ENCODE measurements around the gene PRPF19. TPM values are rescaled to one million over a fixed set of nuclear protein-coding genes. Genes with fewer than 3 reads are reported as not detected.

Gene PRPF19
- total and polyA plus RNA-seq, 9 of the 15 experiments (the other 6 are each of a cell fraction or from before 2014, with no cell fraction given), result 9.4 to 212 (median 73.2) TPM

DNA sequence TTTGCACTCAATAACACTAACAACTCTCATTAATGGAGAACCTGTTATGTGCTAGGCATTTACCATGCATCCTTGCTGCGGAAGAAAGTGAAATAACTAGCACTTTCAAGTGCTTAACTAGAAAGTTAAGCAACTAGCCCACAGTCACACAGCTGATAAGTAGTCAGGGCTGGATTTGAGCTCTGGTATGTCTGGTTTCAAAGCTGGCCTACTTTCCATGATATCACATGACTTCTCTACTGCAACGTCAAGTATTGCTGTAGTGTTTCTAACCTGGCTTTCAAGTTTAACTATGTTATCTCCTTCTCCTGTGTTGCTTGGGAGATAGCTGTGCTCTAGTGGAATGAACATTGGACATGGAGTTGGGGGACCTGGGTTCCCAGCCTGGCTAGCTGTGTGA, 33.5 kb upstream of the PRPF19 start (continued):
- TF ChIP-seq, protein P1, sequence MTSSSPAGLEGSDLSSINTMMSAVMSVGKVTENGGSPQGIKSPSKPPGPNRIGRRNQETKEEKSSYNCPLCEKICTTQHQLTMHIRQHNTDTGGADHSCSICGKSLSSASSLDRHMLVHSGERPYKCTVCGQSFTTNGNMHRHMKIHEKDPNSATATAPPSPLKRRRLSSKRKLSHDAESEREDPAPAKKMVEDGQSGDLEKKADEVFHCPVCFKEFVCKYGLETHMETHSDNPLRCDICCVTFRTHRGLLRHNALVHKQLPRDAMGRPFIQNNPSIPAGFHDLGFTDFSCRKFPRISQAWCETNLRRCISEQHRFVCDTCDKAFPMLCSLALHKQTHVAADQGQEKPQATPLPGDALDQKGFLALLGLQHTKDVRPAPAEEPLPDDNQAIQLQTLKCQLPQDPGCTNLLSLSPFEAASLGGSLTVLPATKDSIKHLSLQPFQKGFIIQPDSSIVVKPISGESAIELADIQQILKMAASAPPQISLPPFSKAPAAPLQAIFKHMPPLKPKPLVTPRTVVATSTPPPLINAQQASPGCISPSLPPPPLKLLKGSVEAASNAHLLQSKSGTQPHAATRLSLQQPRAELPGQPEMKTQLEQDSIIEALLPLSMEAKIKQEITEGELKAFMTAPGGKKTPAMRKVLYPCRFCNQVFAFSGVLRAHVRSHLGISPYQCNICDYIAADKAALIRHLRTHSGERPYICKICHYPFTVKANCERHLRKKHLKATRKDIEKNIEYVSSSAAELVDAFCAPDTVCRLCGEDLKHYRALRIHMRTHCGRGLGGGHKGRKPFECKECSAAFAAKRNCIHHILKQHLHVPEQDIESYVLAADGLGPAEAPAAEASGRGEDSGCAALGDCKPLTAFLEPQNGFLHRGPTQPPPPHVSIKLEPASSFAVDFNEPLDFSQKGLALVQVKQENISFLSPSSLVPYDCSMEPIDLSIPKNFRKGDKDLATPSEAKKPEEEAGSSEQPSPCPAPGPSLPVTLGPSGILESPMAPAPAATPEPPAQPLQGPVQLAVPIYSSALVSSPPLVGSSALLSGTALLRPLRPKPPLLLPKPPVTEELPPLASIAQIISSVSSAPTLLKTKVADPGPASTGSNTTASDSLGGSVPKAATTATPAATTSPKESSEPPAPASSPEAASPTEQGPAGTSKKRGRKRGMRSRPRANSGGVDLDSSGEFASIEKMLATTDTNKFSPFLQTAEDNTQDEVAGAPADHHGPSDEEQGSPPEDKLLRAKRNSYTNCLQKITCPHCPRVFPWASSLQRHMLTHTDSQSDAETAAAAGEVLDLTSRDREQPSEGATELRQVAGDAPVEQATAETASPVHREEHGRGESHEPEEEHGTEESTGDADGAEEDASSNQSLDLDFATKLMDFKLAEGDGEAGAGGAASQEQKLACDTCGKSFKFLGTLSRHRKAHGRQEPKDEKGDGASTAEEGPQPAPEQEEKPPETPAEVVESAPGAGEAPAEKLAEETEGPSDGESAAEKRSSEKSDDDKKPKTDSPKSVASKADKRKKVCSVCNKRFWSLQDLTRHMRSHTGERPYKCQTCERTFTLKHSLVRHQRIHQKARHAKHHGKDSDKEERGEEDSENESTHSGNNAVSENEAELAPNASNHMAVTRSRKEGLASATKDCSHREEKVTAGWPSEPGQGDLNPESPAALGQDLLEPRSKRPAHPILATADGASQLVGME (CRISPR knock-in tag; IDR thresholded peaks at IDR 0.05), result no peak

DNA sequence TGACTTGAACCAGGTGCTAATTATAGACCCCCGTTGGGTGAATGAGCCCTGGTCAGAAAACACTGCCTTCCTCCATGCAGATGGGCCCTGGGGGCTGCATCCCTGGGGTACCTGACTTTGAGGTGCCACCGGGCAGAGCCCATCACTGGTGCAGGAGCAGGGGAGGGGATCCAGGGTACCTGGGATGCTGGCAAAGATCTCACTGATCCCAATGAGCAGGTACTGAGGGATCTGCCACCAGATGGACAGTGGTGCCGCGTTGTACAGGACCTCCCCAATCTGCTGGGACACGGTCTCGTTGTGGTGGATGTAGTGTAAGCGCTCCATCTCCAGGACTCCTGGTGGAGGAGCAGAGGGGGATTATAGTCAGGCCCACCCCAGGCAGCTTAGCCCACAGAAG, 32.9 kb upstream of the PRPF19 start:
- WGBS (ENCODE audit: insufficient coverage, low coverage, missing lambda C conversion rate), result 1% methylated on average over 7 of the region's 7 CpGs
- peaks cover 59 to 87% of the 10 kb centered on the region in 2 experiments for H3K27me3 ChIP-seq (ENCODE audit: control insufficient read depth in 2 of 2, insufficient read depth in 2 of 2, low read length in 2 of 2)
- no peak for FAIRE-seq

More for the DNA sequence above, 32.9 kb upstream of the PRPF19 start:
- Histone ChIP-seq H3K9ac (ENCODE audit: insufficient read depth in 1 of 2, low read depth in 2 of 2, low read length in 2 of 2) (no peak overlapping the region), H2AFZ (ENCODE audit: low read depth, low read length) (no peak overlapping the region), H3K79me2 (ENCODE audit: control insufficient read depth, insufficient read depth, low read length) (no peaks in the 10 kb centered on the region), H3K4me2 (ENCODE audit: insufficient read depth, low read length) (no peak overlapping the region), H3K9me1 (ENCODE audit: control insufficient read depth, insufficient read depth, low read length) (no peaks in the 10 kb centered on the region), H3K27ac (ENCODE audit: extremely low read depth, low read depth, low read length) (no peak overlapping the region), H3K36me3 (ENCODE audit: control insufficient read depth, insufficient read depth, low read length) (no peaks in the 10 kb centered on the region), H3K9me3 (replicated peaks; ENCODE audit: control insufficient read depth, insufficient read depth, low read depth, low read length) (no peaks in the 10 kb centered on the region), H4K20me1 (replicated peaks; ENCODE audit: control insufficient read depth, insufficient read depth, low read length) (peaks cover 16% of the 10 kb centered on the region), H3K4me3 (no peak overlapping the region), H3K4me1 (replicated peaks in 1 of 2; ENCODE audit: control insufficient read depth in 2 of 2, insufficient read depth in 2 of 2, low read length in 2 of 2) (peaks cover 0 to 11% of the 10 kb centered on the region in 2 experiments; a peak in 1 of 5 replicates)
- ATAC-seq (no peak), DNase-seq (ENCODE audit: extremely low read depth in 1 of 4, low spot score in 3 of 4) (no peak)
- in situ Hi-C loops (cut with MboI), result no loop called here
- ChIA-PET CTCF (ENCODE audit: low intra/inter-chr PET ratio) (interaction anchor here (0.6 kb wide), 1 partner anchor 11 kb away, joined by 3 read pairs; no protein-coding TSS in a partner anchor), POLR2A (interaction anchor here (1.4 to 1.6 kb wide), 2 partner anchors 11 to 15 kb away, joined by 4 to 6 read pairs; no protein-coding TSS in a partner anchor)
- TF ChIP-seq TCF3 (CRISPR knock-in tag; IDR thresholded peaks at IDR 0.05) (no peak), KDM1A (IDR thresholded peaks at IDR 0.05) (no peak), NFYB (IDR thresholded peaks at IDR 0.05; ENCODE audit: extremely low read depth, insufficient read length) (no peak), EZH2 (IDR thresholded peaks at IDR 0.05; ENCODE audit: borderline replicate concordance, low read depth, low read length) (no peak), KDM5B (IDR thresholded peaks at IDR 0.05; ENCODE audit: insufficient replicate concordance, low read depth, low read length) (no peak)
- TF ChIP-seq, protein P2, sequence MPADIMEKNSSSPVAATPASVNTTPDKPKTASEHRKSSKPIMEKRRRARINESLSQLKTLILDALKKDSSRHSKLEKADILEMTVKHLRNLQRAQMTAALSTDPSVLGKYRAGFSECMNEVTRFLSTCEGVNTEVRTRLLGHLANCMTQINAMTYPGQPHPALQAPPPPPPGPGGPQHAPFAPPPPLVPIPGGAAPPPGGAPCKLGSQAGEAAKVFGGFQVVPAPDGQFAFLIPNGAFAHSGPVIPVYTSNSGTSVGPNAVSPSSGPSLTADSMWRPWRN (IDR thresholded peaks at IDR 0.05; ENCODE audit: low read depth), result no peak
- BruUV-seq (replicated peaks), result no TSS peak
- intact Hi-C loops (cut with micrococcal nuclease), result no loop called here
